Cortex of kidney (tissue), 1 donor: ENCODE results near the gene PHLDB1.
"Not testable (repeated sequence)": the region's sequence is repeated elsewhere in the genome, so short reads cannot be mapped to it uniquely, and the experiment has no call there.

ENCODE experiments used
- DNase-seq: peaks from one replicate; lab custom pipeline; 2025; lab: John Stamatoyannopoulos, UW

PHLDB1 gene

DNA sequence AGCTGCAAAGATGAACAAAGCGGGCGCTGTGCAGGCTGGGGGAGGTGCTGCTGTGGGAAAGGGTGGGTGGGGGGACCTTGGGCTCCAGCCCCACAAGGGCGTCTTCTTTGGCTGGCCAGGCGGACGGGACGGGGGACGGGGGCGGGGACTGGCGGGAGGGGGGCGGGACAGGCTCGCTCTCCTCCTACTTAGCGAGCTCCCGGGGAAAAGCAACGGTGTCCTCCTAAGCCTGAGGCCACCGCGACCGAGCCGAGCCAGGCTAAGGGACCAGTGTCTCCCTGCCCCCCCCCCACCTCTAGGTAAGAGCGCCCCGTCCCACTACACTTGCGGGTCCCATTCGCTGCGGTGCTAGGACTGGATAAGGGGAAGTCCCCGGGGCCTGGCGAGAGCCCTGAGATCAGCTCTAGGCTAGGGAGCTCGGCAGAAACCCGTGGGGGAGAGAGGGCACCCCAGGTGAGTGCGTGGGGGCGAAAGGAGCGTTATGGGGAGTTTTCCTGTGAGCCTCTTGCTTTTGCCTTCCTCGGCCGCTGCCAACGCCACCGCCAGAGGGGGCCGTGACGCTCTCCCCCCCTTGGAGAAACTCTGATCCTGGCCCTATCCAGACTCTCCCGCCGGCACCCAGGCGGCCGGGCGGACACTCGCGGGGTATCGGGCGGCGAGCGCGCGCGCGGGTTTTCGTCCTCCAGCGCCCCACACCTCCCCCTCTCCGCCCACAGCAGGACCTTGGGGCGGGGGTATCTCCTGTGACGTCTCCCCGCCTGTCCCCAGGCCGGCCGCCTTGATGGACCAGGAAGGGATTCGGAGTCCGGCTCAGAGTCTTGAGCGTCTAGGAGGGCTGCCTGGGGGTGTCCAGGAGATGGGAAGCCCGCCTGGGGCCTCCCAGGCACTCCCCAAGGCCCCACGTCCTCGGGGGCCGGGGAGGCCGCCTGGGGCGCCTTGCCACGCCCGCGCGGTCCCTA is at the start of gene PHLDB1:
TSS of gene PHLDB1 (plus strand) at position 215 of the 959 bp plus-strand sequence. CDS start 6,222 bp downstream, outside the sequence.
- no peak for DNase-seq

DNA sequence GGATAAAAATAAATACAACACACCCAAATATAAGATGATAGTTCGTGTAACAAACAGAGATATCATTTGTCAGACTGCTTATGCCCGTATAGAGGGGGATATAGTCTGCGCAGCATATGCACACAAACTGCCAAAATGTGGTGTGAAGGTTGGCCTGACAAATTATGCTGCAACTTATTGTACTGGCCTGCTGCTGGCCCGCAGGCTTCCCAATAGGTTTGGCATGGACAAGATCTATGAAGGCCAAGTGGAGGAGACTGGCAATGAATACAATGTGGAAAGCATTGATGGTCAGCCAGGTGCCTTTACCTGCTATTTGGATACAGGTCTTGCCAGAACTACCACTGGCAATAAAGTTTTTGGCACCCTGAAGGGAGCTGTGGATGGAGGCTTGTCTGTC is 46.6 kb upstream of the PHLDB1 start:
- DNase-seq = no peak

DNA sequence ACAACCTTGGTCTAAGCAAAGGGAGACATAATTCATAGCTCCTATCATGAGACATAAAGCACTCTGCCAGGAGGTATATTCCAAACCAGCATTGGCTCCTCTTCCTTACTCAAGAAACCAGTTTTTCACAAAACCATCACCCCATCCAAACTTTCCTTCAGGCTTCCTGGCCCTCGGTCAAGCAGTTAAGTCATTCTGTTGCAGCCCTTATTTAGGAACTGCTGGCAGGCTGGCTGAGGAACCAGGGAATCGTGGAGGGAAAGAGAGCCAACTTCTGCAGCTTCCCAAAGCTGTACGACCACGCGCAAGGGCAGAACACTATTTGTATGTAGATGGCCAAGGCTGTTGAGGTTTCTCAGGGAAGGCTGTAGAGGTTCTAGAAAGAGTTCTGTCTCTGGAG is 42.4 kb upstream of the PHLDB1 start:
- DNase-seq = no peak

DNA sequence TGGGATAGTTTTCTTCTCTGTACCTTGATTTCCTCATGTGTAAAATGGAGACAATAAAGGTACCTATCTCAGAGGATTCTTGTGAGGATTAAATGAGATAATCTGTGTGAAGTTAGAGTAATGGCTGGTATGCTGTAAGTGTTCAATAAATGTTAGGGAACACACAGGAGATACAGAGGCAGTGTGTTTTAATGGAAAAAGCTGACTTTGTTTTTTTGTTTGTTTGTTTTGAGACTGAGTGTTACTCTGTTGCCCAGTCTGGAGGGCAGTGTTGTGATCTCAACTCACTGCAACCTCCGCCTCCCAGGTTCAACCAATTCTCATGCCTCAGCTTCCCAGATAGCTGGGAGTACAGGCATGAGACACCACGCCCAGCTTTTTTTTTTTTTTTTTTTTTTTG is 37.7 kb upstream of the PHLDB1 start:
- no peak for DNase-seq

DNA sequence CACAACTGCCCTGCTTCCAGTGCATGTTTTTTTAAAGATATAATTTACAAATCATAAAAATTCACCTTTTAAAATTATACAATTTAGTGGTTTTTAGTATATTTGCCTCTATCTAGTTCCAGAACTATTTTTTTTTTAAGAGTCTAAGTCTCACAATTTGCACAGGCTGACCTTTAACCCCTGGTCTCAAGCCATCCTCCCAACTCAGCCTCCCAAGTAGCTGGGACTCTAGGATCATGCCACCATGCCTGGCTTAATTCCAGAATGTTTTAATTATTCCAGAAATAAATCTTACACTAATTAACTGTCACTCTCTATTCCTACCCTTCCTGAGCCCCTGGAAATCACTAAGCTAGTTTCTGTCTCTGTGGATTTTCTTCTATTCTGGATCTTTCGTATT is 36.6 kb upstream of the PHLDB1 start:
- no peak for DNase-seq

DNA sequence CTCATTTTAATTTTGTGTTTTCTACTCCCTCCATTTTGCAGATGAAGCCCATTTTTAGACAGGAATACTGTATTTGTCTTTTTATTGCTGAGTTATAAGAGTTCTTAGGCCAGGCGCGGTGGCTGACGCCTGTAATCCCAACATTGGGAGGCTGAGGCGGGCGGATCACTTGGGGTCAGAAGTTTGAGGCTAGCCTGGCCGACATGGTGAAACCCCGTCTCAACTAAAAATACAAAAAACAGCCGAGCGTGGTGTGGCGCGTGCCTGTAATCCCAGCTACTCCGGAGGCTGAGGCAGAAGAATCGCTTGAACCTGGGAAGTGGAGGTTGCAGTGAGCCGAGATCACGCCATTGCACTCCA is 35.7 kb upstream of the PHLDB1 start:
- DNase-seq = not testable (repeated sequence)

DNA sequence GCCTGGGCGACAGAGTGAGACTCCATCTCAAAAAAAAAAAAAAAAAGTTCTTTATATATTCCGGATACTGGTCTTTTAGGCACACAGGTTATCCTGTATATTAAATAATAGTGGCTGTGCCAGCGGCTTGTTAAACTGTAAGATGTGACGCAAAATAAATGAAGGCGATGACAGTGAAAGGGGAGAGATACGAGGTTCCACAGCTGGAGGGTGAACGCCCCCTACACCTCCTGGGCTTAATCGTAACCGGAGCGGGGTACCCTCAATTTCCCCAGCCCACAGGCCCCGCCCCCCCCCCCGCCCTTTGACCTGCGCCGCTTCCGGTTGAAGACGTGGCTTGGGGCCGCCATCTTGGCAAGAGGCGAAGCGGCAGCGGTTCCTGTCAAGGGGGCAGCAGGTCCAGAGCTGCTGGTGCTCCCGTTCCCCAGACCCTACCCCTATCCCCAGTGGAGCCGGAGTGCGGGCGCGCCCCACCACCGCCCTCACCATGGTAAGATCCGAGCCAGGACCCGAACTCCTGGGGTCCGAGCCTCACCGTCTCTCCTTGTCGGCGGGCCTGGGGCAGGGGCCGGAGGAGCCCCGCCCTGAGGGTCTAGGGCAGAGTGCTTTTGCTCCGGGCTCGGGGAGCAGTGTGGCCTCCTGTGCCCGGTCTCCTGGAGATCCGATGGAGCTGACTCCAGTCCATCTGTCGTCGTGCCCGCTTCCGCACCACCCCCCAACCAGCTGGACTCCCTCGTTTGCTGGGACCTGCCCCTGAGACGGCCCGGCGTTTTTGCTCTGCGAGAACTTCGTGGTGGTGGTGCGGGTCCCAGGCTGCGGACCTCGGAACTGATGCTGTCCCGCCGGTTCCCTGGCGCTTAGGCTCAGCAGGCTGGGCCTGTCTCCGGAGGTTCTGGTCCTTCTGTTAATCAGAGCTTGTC is 35.1 kb upstream of the PHLDB1 start, which contains the start of gene ARCN1:
TSS of gene ARCN1 (plus strand) at position 349 of the 920 bp plus-strand sequence. CDS start at position 488, 139 bp downstream.
- DNase-seq = no peak

DNA sequence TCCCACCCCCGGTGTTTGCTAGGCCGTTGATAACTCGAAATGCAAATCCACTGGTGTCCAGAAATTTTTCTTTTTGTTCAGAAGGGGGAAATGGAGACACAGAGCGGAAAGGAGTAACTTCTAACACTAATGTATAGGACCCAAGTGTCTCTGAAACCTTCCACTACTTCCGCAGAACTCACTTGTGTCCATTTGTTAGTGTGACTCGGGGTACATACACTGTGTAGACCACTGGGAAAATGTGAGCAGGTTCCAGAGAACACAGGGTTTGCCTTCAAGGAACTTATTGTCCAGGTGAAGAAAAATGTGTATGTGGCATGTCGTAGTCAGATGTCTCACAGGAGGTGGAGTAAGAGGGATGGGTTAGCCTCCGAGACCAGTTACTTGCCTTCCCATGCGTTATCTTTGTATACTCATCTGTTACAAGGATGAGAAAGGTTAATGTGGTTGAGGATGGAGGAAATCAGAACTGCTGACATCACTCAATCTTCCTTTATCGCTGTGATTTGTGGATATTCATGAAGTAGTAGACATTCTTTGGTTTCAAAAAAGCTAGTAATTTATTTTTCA is 34.3 kb upstream of the PHLDB1 start:
- DNase-seq = no peak

DNA sequence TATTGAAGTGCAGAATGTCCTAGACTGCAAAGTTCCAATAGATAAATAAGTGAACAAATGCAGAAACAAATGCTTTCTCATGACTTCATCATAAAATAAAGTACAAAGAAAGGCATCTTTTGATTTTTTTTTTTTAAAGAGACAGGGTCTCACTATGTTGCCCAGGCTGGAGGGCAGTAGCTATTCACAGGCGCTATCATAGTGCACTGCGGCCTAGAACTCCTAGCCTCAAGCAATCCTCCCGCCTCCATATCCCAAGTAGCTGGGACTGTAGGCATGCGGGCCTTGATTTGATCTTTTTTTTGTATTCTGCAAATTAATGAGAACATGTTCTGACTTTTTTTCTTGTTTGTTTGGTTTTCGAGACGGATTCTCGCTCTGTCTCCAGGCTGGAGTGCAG is 32.8 kb upstream of the PHLDB1 start:
- DNase-seq = no peak

DNA sequence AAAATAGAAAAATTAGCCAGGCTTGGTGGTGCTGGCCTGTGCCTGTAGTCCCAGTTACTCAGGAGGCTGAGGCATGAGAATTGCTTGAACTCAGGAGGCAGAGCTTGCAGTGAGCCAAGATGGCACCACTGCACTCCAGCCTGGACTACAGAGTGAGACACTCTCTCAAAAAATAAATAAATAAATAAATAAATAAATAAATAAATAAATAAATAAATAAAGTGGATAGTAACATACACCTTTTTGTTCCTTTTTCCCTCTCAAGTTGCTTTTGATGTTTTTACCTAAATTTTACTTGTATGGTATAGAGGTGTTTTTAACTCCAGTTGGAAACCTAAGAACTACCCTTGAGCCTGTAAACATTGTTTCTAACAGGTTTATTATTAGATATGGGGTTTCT is 29.4 kb upstream of the PHLDB1 start:
- not testable (repeated sequence) for DNase-seq

DNA sequence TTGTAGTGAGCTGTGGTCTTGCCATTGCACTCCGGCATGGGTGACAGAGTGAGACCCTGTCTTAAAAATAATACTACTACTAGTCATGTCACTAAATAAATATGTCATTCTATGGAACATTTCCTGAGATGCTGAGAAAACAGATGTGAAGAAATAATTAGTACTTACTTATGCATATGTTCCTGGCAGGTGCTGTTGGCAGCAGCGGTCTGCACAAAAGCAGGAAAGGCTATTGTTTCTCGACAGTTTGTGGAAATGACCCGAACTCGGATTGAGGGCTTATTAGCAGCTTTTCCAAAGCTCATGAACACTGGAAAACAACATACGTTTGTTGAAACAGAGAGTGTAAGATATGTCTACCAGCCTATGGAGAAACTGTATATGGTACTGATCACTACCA is 26.4 kb upstream of the PHLDB1 start:
- DNase-seq = no peak

DNA sequence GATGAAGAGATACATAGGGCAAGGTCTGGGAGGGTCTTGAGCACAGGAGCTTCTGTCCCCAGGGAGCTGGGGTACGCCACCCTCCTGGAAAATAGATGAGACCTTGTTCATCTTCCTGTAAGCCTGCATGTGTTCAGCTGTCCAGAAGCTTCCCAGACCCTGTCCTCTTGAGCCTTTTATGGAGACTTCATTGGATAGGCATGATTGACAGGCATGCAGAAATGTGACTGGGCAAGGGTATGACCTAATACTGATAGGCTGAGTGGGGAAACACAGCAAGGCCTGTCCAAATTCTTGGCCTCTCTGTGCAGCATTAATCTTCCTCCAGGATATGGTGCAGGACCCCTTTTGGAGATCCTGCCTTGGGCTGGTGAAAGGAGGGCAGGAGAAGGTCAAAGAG is 19.5 kb upstream of the PHLDB1 start:
- DNase-seq = no peak

DNA sequence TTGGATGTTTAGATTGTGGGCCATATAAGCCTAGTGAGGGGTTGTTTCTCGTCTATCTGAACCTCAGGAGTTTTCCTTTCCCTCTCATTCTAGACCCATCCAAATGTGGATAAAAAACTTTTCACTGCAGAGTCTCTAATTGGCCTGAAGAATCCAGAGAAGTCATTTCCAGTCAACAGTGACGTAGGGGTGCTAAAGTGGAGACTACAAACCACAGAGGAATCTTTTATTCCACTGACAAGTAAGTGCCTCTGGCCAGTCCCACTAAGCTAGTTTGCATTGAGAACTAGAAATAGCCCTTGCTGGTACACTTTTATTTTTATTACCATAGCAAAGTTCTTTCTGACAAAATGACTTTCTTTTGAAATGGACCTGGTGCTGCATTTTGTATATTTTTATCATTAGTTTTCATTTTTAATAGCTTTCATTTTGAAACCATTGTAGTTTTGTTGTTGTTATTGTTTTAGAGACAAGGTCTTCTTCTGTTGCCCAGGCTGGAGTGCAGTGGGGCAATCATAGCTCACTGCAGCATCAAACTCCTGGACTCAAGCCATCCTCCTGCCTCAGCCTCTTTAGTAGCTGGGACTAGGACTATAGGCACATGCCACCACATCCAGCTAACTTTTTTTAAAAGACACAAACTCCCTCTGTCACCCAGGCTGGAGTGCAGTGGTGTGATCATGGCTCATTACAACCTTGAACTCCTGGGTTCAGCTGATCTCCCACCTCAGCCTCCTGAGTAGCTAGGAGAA is 14.6 kb upstream of the PHLDB1 start:
- no peak for DNase-seq

DNA sequence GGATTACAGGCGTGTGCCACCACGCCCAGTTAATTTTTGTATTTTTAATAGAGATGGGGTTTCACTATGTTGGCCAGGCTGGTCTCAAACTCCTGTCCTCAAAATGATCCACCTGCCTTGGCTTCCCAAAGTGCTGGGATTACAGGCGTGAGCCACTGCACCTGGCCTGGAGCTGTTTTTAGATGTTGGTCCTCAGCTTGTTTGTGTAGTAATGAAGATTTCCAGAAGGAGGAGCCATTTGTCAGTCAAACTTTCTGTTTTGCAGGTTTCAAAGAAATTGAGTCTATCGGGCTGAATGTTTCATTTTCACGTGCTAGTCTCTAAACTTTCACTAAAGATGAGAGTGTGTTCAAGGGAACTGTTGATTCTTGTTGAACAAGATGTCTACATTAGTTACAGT is 12.4 kb upstream of the PHLDB1 start:
- DNase-seq = not testable (repeated sequence)

DNA sequence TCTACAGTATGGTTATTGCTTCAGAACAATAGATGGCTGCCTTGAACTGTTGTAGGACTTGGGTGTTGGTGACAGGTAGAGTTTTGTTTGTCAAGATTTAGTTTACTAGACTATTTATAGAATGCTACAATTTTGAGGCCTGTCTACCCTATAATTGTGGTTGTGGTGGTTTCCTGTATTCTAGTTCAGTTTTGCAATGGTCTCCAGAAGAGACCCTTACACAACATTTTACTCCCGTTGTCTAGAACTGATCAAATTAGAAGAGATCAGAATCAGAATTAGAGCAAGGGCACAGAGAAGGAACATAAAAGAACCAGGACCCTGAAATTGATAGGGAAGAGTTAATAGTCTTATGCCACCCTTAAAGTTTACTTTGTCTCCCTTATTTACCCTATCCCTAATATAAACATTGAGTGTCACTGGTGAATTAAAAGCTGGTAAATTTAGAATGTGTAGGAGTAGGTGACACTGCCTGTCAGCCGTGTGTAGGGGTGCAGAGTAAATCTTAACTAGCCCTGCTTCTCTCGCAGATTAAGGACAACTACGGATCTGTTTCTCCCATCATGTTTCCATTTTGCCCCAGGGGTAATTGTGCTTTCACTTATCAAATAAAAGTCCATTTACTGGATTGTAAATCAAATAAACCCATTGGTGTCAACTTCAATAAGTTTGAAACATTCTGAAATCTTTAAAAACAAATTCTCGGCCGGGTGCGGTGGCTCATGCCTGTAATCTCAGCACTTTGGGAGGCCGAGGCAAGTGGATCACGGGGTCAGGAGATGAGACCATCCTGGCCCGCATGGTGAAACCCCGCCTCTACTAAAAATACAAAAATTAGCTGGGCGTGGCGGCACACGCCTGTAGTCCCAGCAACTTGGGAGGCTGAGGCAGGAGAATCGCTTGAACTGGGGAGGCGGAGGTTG is 10.9 kb upstream of the PHLDB1 start:
- DNase-seq = no peak

DNA sequence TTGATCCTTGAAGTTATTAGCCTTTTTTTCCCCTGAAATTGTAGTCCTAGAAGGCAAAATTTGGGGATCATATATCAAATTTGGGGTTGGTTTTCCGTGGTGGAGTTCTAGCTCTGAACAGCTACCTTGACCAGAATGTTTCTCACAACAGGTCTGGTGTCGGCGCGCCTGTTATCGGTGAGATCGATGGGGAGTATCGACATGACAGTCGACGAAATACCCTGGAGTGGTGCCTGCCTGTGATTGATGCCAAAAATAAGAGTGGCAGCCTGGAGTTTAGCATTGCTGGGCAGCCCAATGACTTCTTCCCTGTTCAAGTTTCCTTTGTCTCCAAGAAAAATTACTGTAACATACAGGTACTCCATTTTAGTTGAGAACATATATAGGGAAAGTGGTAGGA is 9.9 kb upstream of the PHLDB1 start:
- no peak for DNase-seq

DNA sequence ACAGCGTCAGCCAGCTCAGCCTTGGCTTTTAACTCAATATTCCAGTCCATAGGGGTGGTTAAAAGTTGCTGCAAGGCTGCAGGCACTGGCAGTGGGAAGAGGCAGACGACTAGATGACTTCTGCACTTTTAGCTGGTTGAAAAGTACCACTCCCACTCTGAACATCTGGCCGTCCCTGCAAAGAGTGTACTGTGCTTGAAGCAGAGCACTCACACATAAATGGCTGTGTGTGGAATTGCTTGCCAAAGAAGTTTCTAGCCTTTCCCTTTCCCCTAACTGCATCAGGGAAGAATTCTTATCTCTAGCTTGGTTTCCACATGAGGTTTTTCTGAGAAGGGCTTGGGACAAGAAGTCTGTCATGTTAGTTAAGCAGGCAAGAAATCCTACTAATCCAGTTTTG is 5.1 kb upstream of the PHLDB1 start:
- DNase-seq = no peak

DNA sequence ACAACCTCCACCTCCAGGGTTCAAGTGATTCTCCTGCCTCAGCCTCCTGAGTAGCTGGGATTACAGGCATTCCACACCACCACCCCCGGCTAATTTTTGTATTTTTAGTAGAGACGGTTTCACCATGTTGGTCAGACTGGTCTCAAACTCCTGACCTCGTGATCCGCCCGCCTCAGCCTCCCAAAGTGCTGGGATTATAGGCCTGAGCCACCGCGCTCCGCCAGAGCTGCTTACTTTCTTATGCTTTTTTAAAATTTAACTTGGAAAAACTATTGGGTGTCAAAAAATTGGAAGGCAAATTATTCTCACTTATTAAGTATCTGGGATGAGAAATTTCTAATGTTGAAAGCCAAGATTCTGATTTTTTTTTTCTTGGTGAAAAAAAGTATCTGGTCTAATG is 3.7 kb upstream of the PHLDB1 start:
- DNase-seq = not testable (repeated sequence)

DNA sequence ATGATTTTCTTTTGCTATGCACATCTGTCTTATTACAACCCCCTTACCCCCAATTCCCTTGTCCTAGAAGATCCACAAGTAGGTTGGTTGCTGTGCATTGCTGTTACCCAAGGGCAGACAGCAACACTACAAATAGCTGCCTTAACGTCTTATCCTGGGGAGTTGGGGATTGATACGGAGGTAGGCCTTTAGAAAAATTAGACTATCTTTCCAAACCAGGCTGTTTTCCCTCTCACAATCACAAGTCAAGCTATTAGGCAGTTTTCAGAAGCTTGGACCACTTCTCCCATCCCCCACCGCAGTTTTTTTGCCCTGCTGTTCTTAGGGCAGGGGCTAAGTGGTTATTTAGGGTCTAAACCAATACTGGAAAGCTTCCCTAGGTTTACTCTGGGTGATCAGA is 2.8 kb upstream of the PHLDB1 start:
- DNase-seq = no peak

DNA sequence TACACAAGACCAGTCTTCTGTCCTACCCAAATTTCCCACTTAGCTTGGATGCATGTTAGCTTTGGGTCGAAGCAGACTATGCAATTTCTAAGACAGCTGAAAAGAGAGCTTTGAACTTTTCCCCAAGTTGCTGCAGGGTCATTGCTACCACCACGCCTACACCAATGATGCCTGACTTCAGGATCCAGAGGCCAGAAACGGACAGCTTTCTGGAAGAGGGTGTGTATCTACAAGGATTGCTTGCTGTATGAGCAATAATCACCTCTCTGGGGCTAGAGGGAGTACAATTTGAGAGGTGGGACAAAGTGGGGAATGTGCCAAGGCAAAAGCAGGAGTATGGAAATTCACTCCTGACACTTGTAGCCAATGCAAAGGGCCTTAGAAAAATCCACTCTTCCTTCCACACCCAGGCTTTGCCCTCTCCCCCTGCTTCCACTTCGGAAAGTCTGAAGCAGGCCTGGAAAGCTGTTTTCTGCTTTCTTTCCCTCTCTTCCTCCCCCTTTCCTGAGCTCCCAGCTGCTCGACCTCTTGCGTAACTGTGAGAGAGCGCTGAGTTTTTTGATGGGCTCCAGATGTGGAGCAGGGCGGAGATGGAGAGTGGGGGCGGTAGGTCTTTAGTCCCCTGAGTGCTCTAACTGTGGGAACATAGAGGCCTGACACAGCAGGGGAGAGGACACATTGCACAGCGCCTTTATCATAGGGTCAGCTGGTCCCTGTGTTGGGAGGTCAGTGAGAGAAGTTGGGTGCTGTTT is 2.1 kb upstream of the PHLDB1 start:
- no peak for DNase-seq
